Peyer's patch (tissue), 4 donors: ENCODE measurements around the gene ELFN2.

Experiments used
- CTCF ChIP-seq, 6 experiments: fragments of 450-650 bp in 4 of 6; fragments of 200-600 bp in 2 of 6; sonication (generic) in 1 of 6; IDR thresholded peaks; one replicate each; pipeline ENCODE4 v1.5.1; 2017 to 2019; ENCODE audit warnings: antibody characterized with exemption in 6 of 6, mild to moderate bottlenecking in 3 of 6, moderate library complexity in 1 of 6
- POLR2A ChIP-seq, 2 donors: fragments of 450-650 bp; IDR thresholded peaks; one replicate each; pipeline ENCODE4 v1.5.1; 2017; ENCODE audit warnings: antibody characterized with exemption in 2 of 2, mild to moderate bottlenecking in 2 of 2, moderate library complexity in 2 of 2

GRCh38 chr22:37393746-37394145 lies 33.5 kb downstream of the ELFN2 start:
- TF ChIP-seq CTCF (IDR thresholded peaks at IDR 0.05) (no peak), POLR2A (IDR thresholded peaks at IDR 0.05) (no peak)
